HT1080 (cell line): ENCODE data around the gene NAGPA. TPM values are rescaled to one million over a fixed set of nuclear protein-coding genes. Genes with fewer than 3 reads are reported as not detected.

ENCODE experiments used
- DNase-seq: peaks from one replicate; pipeline ENCODE4 v3.0.0-alpha.2; 2015; ENCODE audit warnings: low read depth
- total RNA-seq: library from RNA; depleted of rRNA; stranded (reverse); fragments of >200 nt; shearing (Covaris generic); gene quantifications from 2 replicates; pipeline ENCODE4 v1.2.3, GENCODE V29; 2014

The NAGPA gene
- total RNA-seq, 1 experiment from 2014 or later: 26.2 TPM

GRCh38 chr16:5030251-5030870 lies 3.4 kb downstream of the NAGPA start:
- DNase-seq: no peak

- no peak for DNase-seq
These were observed 4.7 kb downstream of the NAGPA start for GRCh38 chr16:5028950-5029475.

GRCh38 chr16:5027575-5028235 lies 6.0 kb downstream of the NAGPA start:
- DNase-seq: no peak

GRCh38 chr16:5027086-5027485 lies 6.6 kb downstream of the NAGPA start:
- DNase-seq: no peak

- no peak for DNase-seq
These were observed 7.1 kb downstream of the NAGPA start for GRCh38 chr16:5026664-5027063.

- DNase-seq: no peak
These were observed 8.5 kb downstream of the NAGPA start for GRCh38 chr16:5025171-5025632.

- DNase-seq: peak; percentile 59
These were observed 9.1 kb downstream of the NAGPA start for GRCh38 chr16:5024632-5025031.

- DNase-seq: no peak
These were observed 11.2 kb downstream of the NAGPA start for GRCh38 chr16:5022521-5022920.

- no peak for DNase-seq
These were observed 13.2 kb downstream of the NAGPA start for GRCh38 chr16:5020551-5020950.

- DNase-seq: no peak
These were observed 14.0 kb downstream of the NAGPA start for GRCh38 chr16:5019775-5020174.

- no peak for DNase-seq
These were observed 14.9 kb downstream of the NAGPA start for GRCh38 chr16:5018793-5019192.

GRCh38 chr16:5017678-5017969 lies 16.1 kb downstream of the NAGPA start:
- DNase-seq: no peak

- no peak for DNase-seq
These were observed 16.6 kb downstream of the NAGPA start for GRCh38 chr16:5016967-5017677.

- DNase-seq: no peak
These were observed 17.8 kb downstream of the NAGPA start for GRCh38 chr16:5015887-5016286.

- peak; percentile 26 for DNase-seq
These were observed 18.4 kb downstream of the NAGPA start for GRCh38 chr16:5015351-5015750.

GRCh38 chr16:5012887-5013286 lies 20.8 kb downstream of the NAGPA start:
- no peak for DNase-seq

- no peak for DNase-seq
These were observed 22.1 kb downstream of the NAGPA start for GRCh38 chr16:5011637-5012036.

- DNase-seq: no peak
These were observed 23.0 kb downstream of the NAGPA start for GRCh38 chr16:5010576-5011329.

GRCh38 chr16:5008311-5008731 lies 25.4 kb downstream of the NAGPA start:
- no peak for DNase-seq

GRCh38 chr16:5007256-5007655 lies 26.5 kb downstream of the NAGPA start:
- DNase-seq: no peak

- DNase-seq: no peak
These were observed 27.2 kb downstream of the NAGPA start for GRCh38 chr16:5006348-5007193.
